ENCODE data around the gene OTOG.

The OTOG gene

GRCh38 chr11:17635551-17635938, 88.5 kb downstream of the OTOG start:
- no peak for DNase-seq (ENCODE audit: extremely low read depth, insufficient read length)
- TF ChIP-seq CTCF (IDR thresholded peaks at IDR 0.05; ENCODE audit: insufficient read depth, low read length, poor library complexity, severe bottlenecking): peak; percentile 17
- H3K27me3 ChIP-seq (replicated peaks; ENCODE audit: control insufficient read depth, insufficient read depth, low read length): no peaks in the 10 kb centered on the region; the same call in 1 of the 2 replicates

GRCh38 chr11:17636721-17637120, 89.7 kb downstream of the OTOG start:
- TF ChIP-seq CTCF (IDR thresholded peaks at IDR 0.05; ENCODE audit: insufficient read depth, low read length, poor library complexity, severe bottlenecking): no peak
- no peak overlapping the region for H3K4me3 ChIP-seq (replicated peaks; ENCODE audit: low read depth, low read length)
- DNase-seq (ENCODE audit: extremely low read depth, insufficient read length): no peak
- no peaks in the 10 kb centered on the region for H3K36me3 ChIP-seq (ENCODE audit: control insufficient read depth, insufficient read depth, low read length)
- no peaks in the 10 kb centered on the region; the same call in 1 of the 2 replicates for H3K27me3 ChIP-seq (replicated peaks; ENCODE audit: control insufficient read depth, insufficient read depth, low read length)

More at GRCh38 chr11:17635551-17635938, 88.5 kb downstream of the OTOG start:
- Histone ChIP-seq H3K36me3 (ENCODE audit: control insufficient read depth, insufficient read depth, low read length) (no peaks in the 10 kb centered on the region), H3K4me3 (replicated peaks; ENCODE audit: low read depth, low read length) (no peak overlapping the region)

- no peak for TF ChIP-seq CTCF (IDR thresholded peaks at IDR 0.05; ENCODE audit: insufficient read depth, low read length, poor library complexity, severe bottlenecking)
- Histone ChIP-seq H3K4me3 (replicated peaks; ENCODE audit: low read depth, low read length) (no peak overlapping the region), H3K27me3 (replicated peaks; ENCODE audit: control insufficient read depth, insufficient read depth, low read length) (no peaks in the 10 kb centered on the region; the same call in 1 of the 2 replicates), H3K36me3 (ENCODE audit: control insufficient read depth, insufficient read depth, low read length) (no peaks in the 10 kb centered on the region)
- DNase-seq (ENCODE audit: extremely low read depth, insufficient read length): no peak
Observed at GRCh38 chr11:17637901-17638300, 90.8 kb downstream of the OTOG start.

- H3K36me3 ChIP-seq (ENCODE audit: control insufficient read depth, insufficient read depth, low read length): no peaks in the 10 kb centered on the region
- DNase-seq (ENCODE audit: extremely low read depth, insufficient read length): no peak
- H3K4me3 ChIP-seq (replicated peaks; ENCODE audit: low read depth, low read length): no peak overlapping the region
- H3K27me3 ChIP-seq (replicated peaks; ENCODE audit: control insufficient read depth, insufficient read depth, low read length): no peaks in the 10 kb centered on the region; the same call in 1 of the 2 replicates
- no peak for TF ChIP-seq CTCF (IDR thresholded peaks at IDR 0.05; ENCODE audit: insufficient read depth, low read length, poor library complexity, severe bottlenecking)
Observed at GRCh38 chr11:17638311-17638710, 91.3 kb downstream of the OTOG start.

- no peak for DNase-seq (ENCODE audit: extremely low read depth, insufficient read length)
- H3K36me3 ChIP-seq (ENCODE audit: control insufficient read depth, insufficient read depth, low read length): no peaks in the 10 kb centered on the region
- H3K27me3 ChIP-seq (replicated peaks; ENCODE audit: control insufficient read depth, insufficient read depth, low read length): no peaks in the 10 kb centered on the region; the same call in 1 of the 2 replicates
- H3K4me3 ChIP-seq (replicated peaks; ENCODE audit: low read depth, low read length): no peak overlapping the region
- TF ChIP-seq CTCF (IDR thresholded peaks at IDR 0.05; ENCODE audit: insufficient read depth, low read length, poor library complexity, severe bottlenecking): no peak
Observed at GRCh38 chr11:17639091-17639490, 92.0 kb downstream of the OTOG start.

GRCh38 chr11:17639781-17640180, 92.7 kb downstream of the OTOG start:
- no peaks in the 10 kb centered on the region; the same call in 1 of the 2 replicates for H3K27me3 ChIP-seq (replicated peaks; ENCODE audit: control insufficient read depth, insufficient read depth, low read length)
- no peak for DNase-seq (ENCODE audit: extremely low read depth, insufficient read length)
- H3K36me3 ChIP-seq (ENCODE audit: control insufficient read depth, insufficient read depth, low read length): no peaks in the 10 kb centered on the region
- no peak overlapping the region for H3K4me3 ChIP-seq (replicated peaks; ENCODE audit: low read depth, low read length)
- TF ChIP-seq CTCF (IDR thresholded peaks at IDR 0.05; ENCODE audit: insufficient read depth, low read length, poor library complexity, severe bottlenecking): no peak
